H9 (cell line): ENCODE measurements around the gene IL3. TPM values are rescaled to one million over a fixed set of nuclear protein-coding genes. Genes with fewer than 3 reads are reported as not detected.

Experiments used
- DNase-seq: peaks from one replicate; pipeline ENCODE4 v3.0.0-alpha.2; 2017
- H2AFZ ChIP-seq: one replicate; pipeline ENCODE4 v1.6.1; 2013; ENCODE audit warnings: mild to moderate bottlenecking, low read length, control low read depth, moderate library complexity
- H2AK5ac ChIP-seq: 2 replicates; pipeline ENCODE4 v1.6.1; 2013; ENCODE audit warnings: low read length, control low read depth, mixed read lengths; ENCODE audit not compliant: insufficient read length
- H2BK120ac ChIP-seq: one replicate; pipeline ENCODE4 v1.6.1; 2013; ENCODE audit warnings: low read depth, mild to moderate bottlenecking, low read length, control low read depth, inconsistent platforms; ENCODE audit not compliant: poor library complexity, severe bottlenecking
- H2BK12ac ChIP-seq: 2 replicates; pipeline ENCODE4 v1.6.1; 2013; ENCODE audit warnings: low read length, control low read depth, mixed read lengths, low read depth; ENCODE audit not compliant: insufficient read length
- H2BK15ac ChIP-seq: 2 replicates; pipeline ENCODE4 v1.6.1; 2013; ENCODE audit warnings: low read depth, low read length, control low read depth
- H2BK20ac ChIP-seq: one replicate; pipeline ENCODE4 v1.6.1; 2013; ENCODE audit warnings: low read depth, mild to moderate bottlenecking, low read length, control low read depth, inconsistent platforms; ENCODE audit not compliant: poor library complexity, severe bottlenecking
- H2BK5ac ChIP-seq: 2 replicates; pipeline ENCODE4 v1.6.1; 2013; ENCODE audit warnings: low read length, control low read depth, mixed read lengths; ENCODE audit not compliant: insufficient read length
- H3K14ac ChIP-seq: 2 replicates; pipeline ENCODE4 v1.6.1; 2013; ENCODE audit warnings: low read length, control low read depth; ENCODE audit not compliant: insufficient read depth
- H3K18ac ChIP-seq: 2 replicates; pipeline ENCODE4 v1.6.1; 2013; ENCODE audit warnings: low read depth, mild to moderate bottlenecking, mixed read lengths, low read length, control low read depth; ENCODE audit not compliant: insufficient read length
- H3K23ac ChIP-seq: 2 replicates; pipeline ENCODE4 v1.6.1; 2013; ENCODE audit warnings: low read length, control low read depth, mixed read lengths, low read depth; ENCODE audit not compliant: insufficient read length
- H3K23me2 ChIP-seq: 2 replicates; pipeline ENCODE4 v1.6.1; 2013; ENCODE audit warnings: low read depth, mild to moderate bottlenecking, mixed read lengths, low read length, control low read depth; ENCODE audit not compliant: insufficient read length, poor library complexity, severe bottlenecking
- H3K27ac ChIP-seq: 2 replicates; pipeline ENCODE4 v1.5.1; 2013; ENCODE audit warnings: low read length, control low read depth, mixed read lengths, low read depth; ENCODE audit not compliant: insufficient read length
- H3K27me3 ChIP-seq: 2 replicates; pipeline ENCODE4 v1.6.1; 2013; ENCODE audit warnings: low read length, control low read depth, inconsistent platforms; ENCODE audit not compliant: insufficient read depth
- H3K4ac ChIP-seq: 2 replicates; pipeline ENCODE4 v1.6.1; 2013; ENCODE audit warnings: low read depth, mild to moderate bottlenecking, control low read depth, inconsistent platforms, low read length, moderate library complexity
- H3K4me1 ChIP-seq: 2 replicates; pipeline ENCODE4 v1.6.1; 2013; ENCODE audit warnings: low read length, control low read depth, inconsistent platforms; ENCODE audit not compliant: insufficient read depth
- H3K4me2 ChIP-seq: 2 replicates; pipeline ENCODE4 v1.6.1; 2013; ENCODE audit warnings: low read length, control low read depth, mixed read lengths; ENCODE audit not compliant: insufficient read length, insufficient read depth
- H3K56ac ChIP-seq: 2 replicates; pipeline ENCODE4 v1.6.1; 2013; ENCODE audit warnings: low read depth, mild to moderate bottlenecking, mixed read lengths, low read length, control low read depth; ENCODE audit not compliant: insufficient read length
- H3K79me1 ChIP-seq: 2 replicates; pipeline ENCODE4 v1.6.1; 2013; ENCODE audit warnings: low read depth, mild to moderate bottlenecking, moderate library complexity, low read length, control low read depth, inconsistent platforms; ENCODE audit not compliant: insufficient read depth, poor library complexity, severe bottlenecking
- H3K79me2 ChIP-seq: 2 replicates; pipeline ENCODE4 v1.6.1; 2013; ENCODE audit warnings: low read length, control low read depth, inconsistent platforms; ENCODE audit not compliant: insufficient read depth
- H3K9ac ChIP-seq: 2 replicates; pipeline ENCODE4 v1.6.1; 2013; ENCODE audit warnings: low read length, control low read depth, mixed read lengths; ENCODE audit not compliant: insufficient read length; ENCODE audit errors: extremely low read depth
- H3K9me3 ChIP-seq: one replicate; pipeline ENCODE4 v1.6.1; 2013; ENCODE audit warnings: low read depth, low read length, inconsistent platforms; ENCODE audit not compliant: control insufficient read depth
- H3T11ph ChIP-seq: one replicate; pipeline ENCODE4 v1.6.1; 2013; ENCODE audit warnings: mild to moderate bottlenecking, low read length, control low read depth, inconsistent platforms
- H4K20me1 ChIP-seq: one replicate; pipeline ENCODE4 v1.6.1; 2013; ENCODE audit not compliant: control insufficient read depth, insufficient read length, insufficient read depth
- H4K5ac ChIP-seq: 2 replicates; pipeline ENCODE4 v1.6.1; 2013; ENCODE audit warnings: low read depth, mild to moderate bottlenecking, mixed read lengths, low read length, control low read depth; ENCODE audit not compliant: insufficient read length
- H4K8ac ChIP-seq: replicated peaks from 2 replicates; pipeline ENCODE4 v1.6.1; 2013; ENCODE audit warnings: low read length, control low read depth, mixed read lengths, low read depth; ENCODE audit not compliant: insufficient read length
- H4K91ac ChIP-seq: 2 replicates; pipeline ENCODE4 v1.6.1; 2013; ENCODE audit warnings: low read depth, mild to moderate bottlenecking, moderate library complexity, mixed read lengths, low read length, control low read depth; ENCODE audit not compliant: insufficient read length
- H3K27ac Mint-ChIP-seq, 3 experiments: 2 replicates in 2 of 3; 3 replicates in 1 of 3; pipeline ENCODE4 v1.8.0; 2020 to 2021; ENCODE audit warnings: mixed read lengths in 3 of 3, mild to moderate bottlenecking in 1 of 3, moderate library complexity in 1 of 3
- H3K27me3 Mint-ChIP-seq: 2 replicates; pipeline ENCODE4 v1.8.0; 2021; ENCODE audit warnings: low read depth, mild to moderate bottlenecking, moderate library complexity, mixed read lengths
- H3K36me3 Mint-ChIP-seq, 3 experiments: 2 replicates in 2 of 3; 3 replicates in 1 of 3; pipeline ENCODE4 v1.8.0; 2020 to 2021; ENCODE audit warnings: low read depth in 3 of 3, mixed read lengths in 3 of 3; ENCODE audit not compliant: insufficient read depth in 1 of 3
- H3K4me1 Mint-ChIP-seq, 2 experiments: 2 replicates each; pipeline ENCODE4 v1.8.0; 2020; ENCODE audit warnings: mixed read lengths in 2 of 2
- H3K4me3 Mint-ChIP-seq, 2 experiments: 2 replicates in 1 of 2; 3 replicates in 1 of 2; pipeline ENCODE4 v1.8.0; 2020 to 2021; ENCODE audit warnings: mild to moderate bottlenecking in 2 of 2, mixed read lengths in 2 of 2, moderate library complexity in 1 of 2
- H3K9me3 Mint-ChIP-seq, 2 experiments: 2 replicates in 1 of 2; 3 replicates in 1 of 2; pipeline ENCODE4 v1.8.0; 2020; ENCODE audit warnings: mild to moderate bottlenecking in 2 of 2, mixed read lengths in 2 of 2, moderate library complexity in 1 of 2
- total RNA-seq: library from RNA; stranded (reverse); gene quantifications from 2 replicates; pipeline ENCODE4 v1.2.1, GENCODE V29; 2021
- TF ChIP-seq, protein P1 (sequence below): fragments of 200-600 bp; sonication (generic); conservative IDR thresholded peaks from 3 replicates; pipeline ENCODE4 v1.8.0; 2021; ENCODE audit warnings: antibody characterized with exemption, mild to moderate bottlenecking

The IL3 gene
- total RNA-seq, 1 experiment from 2014 or later, result not detected

GRCh38 chr5:132098621-132099020, 38.2 kb downstream of the IL3 start:
- Histone ChIP-seq H3K56ac (no peak overlapping the region), H3K27me3 (no peaks in the 10 kb centered on the region), H3K4ac (no peak overlapping the region), H2BK20ac (no peak overlapping the region), H3K4me1 (no peaks in the 10 kb centered on the region), H3K27ac (no peak overlapping the region), H3K9me3 (no peaks in the 10 kb centered on the region), H2AFZ (no peak overlapping the region), H2BK12ac (no peak overlapping the region), H2AK5ac (no peak overlapping the region), H3K14ac (no peak overlapping the region), H2BK5ac (no peak overlapping the region), H4K5ac (no peak overlapping the region), H3K4me2 (no peak overlapping the region), H3K18ac (no peak overlapping the region), H2BK15ac (no peak overlapping the region), H4K91ac (no peak overlapping the region), H3T11ph (no peak overlapping the region), H4K20me1 (no peaks in the 10 kb centered on the region), H3K79me1 (no peaks in the 10 kb centered on the region), H4K8ac (no peak overlapping the region), H2BK120ac (no peak overlapping the region), H3K79me2 (no peaks in the 10 kb centered on the region), H3K9ac (no peak overlapping the region), H3K23me2 (no peaks in the 10 kb centered on the region), H3K23ac (no peak overlapping the region)
- no peak for DNase-seq
- Mint-ChIP-seq H3K4me3 (no peak overlapping the region), H3K27me3 (no peaks in the 10 kb centered on the region; the same call in 1 of the 2 replicates), H3K36me3 (no peaks in the 10 kb centered on the region), H3K27ac (no peak overlapping the region), H3K9me3 (no peaks in the 10 kb centered on the region), H3K4me1 (no peaks in the 10 kb centered on the region)
- TF ChIP-seq, protein P1, sequence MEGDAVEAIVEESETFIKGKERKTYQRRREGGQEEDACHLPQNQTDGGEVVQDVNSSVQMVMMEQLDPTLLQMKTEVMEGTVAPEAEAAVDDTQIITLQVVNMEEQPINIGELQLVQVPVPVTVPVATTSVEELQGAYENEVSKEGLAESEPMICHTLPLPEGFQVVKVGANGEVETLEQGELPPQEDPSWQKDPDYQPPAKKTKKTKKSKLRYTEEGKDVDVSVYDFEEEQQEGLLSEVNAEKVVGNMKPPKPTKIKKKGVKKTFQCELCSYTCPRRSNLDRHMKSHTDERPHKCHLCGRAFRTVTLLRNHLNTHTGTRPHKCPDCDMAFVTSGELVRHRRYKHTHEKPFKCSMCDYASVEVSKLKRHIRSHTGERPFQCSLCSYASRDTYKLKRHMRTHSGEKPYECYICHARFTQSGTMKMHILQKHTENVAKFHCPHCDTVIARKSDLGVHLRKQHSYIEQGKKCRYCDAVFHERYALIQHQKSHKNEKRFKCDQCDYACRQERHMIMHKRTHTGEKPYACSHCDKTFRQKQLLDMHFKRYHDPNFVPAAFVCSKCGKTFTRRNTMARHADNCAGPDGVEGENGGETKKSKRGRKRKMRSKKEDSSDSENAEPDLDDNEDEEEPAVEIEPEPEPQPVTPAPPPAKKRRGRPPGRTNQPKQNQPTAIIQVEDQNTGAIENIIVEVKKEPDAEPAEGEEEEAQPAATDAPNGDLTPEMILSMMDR, result no peak
